ENCODE data around the gene NUDT5.
"Not testable (repeated sequence)": the region's sequence is repeated elsewhere in the genome, so short reads cannot be mapped to it uniquely, and the experiment has no call there.

The NUDT5 gene

GRCh38 chr10:12202226-12202625 is 6.5 kb upstream of the NUDT5 start:
- DNase-seq, result no peak

DNA sequence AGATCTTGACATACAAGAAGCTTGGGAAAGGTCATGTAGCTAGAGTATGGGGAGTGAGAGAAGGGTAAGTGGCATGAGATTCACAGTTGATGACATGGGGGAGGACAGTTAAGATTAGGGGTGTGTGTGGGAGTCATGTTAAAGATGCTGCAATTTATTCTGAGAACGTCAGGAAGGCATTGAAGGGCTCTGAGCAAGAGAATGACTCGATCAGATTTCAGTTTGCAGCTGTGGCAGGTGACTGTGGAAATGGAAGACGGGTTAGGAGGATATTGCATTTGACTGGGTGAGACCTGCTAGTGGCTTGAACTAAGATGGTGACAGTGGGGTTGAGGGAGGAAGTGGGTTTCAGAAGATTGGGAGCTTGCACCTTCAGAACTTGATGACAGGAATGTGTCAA is 5.9 kb upstream of the NUDT5 start:
- DNase-seq, result no peak

DNA sequence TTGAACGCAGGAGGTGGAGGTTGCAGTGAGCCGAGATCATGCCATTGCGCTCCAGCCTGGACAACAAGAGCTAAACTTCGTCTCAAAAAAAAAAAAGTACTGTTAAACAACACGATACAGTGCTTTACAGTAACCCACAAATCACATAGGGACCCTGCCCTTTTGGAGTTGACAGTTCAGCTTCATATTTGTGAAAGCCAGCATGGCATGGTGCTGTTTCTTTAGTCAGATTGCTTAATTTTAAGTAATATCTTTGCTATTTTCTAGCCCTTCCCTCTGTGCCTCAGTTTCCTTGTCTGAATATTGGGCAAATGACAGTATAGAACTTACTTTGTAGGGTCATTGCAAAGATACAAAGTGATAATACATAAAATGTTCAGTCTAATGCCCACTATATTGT is 5.2 kb upstream of the NUDT5 start:
- no peak for DNase-seq

- DNase-seq, result no peak
These were observed 2.5 kb upstream of the NUDT5 start for GRCh38 chr10:12198156-12198555.

- no peak for DNase-seq
These were observed 980 bp upstream of the NUDT5 start for GRCh38 chr10:12196531-12197211.

- DNase-seq, result no peak
These were observed 449 bp downstream of the NUDT5 start for GRCh38 chr10:12195281-12195602.

GRCh38 chr10:12194752-12195271 is 879 bp downstream of the NUDT5 start:
- DNase-seq, result no peak

DNA sequence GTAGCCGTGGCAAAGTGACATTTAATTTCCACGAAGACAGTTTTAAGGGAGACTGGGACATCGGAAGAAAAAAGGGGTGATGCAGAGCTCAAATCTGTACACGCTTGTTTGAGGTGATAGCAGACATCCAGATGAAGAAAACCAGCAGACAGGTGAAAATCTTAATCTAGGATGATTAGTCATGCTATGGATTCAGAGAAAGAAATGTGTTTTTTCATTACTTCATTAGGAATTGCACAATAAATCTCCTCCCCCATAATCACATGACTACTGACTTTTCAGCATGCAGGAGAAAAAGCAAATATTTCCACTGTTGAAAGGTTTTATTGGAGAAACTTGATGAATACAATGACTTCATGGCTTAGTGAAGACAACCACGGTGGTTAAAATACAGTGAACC is 2.5 kb downstream of the NUDT5 start:
- no peak for DNase-seq

DNA sequence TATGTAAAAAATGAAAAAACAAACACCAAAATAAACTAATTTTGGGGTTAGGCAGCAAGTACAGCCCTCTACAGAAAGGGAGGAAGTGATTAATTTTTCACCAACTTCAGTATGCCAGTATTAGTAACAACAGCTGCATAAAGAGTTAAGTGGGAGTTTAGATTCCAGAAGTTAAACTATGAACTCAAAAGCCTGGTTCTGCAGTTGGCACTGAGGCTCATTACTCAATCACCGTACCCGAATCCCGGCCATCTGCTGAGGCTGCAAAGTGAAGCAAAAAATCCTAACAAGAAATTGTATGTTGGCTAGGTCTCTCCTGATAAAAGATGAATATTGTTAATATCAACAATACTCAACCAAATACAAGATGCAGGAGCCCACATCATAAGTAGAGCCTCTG is 4.0 kb downstream of the NUDT5 start:
- DNase-seq, result no peak

GRCh38 chr10:12189426-12189825 is 6.3 kb downstream of the NUDT5 start:
- DNase-seq, result no peak

- DNase-seq, result no peak
These were observed 7.0 kb downstream of the NUDT5 start for GRCh38 chr10:12188656-12189055.

GRCh38 chr10:12187321-12187905 is 8.3 kb downstream of the NUDT5 start:
- no peak for DNase-seq

GRCh38 chr10:12186323-12186722 is 9.4 kb downstream of the NUDT5 start:
- no peak for DNase-seq

- DNase-seq, result no peak
These were observed 11.5 kb downstream of the NUDT5 start for GRCh38 chr10:12184165-12184564.

GRCh38 chr10:12181065-12181775 is 14.5 kb downstream of the NUDT5 start:
- DNase-seq, result no peak

- DNase-seq, result no peak
These were observed 15.3 kb downstream of the NUDT5 start for GRCh38 chr10:12180221-12180974.

DNA sequence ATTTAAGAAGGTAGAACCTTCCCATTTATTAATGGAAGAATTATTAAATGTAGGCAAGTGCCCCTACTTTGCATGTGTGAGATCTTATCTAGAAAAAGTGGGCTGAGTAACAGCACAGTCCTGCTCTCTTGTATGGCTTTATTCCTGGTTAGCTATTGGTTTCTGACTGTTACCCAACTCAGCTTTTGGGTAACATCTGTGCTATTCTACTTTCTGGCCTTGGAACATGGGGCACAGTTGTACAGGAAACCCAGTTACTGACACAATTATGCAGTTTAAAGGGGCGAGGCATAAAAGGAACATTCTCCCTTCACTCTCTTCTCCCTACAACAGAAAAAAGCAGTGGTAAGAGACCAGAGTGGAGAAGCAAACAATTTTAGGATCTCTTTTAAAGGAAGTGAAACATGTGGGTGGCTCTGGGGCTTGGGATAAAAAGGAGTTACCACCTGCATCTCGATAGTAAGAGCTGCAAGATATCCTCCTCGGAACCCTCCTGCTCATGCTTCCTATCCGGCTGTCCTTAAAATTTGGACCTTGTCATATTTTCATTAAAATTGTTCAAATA is 16.0 kb downstream of the NUDT5 start:
- no peak for DNase-seq

GRCh38 chr10:12177642-12178041 is 18.0 kb downstream of the NUDT5 start:
- DNase-seq, result no peak

DNA sequence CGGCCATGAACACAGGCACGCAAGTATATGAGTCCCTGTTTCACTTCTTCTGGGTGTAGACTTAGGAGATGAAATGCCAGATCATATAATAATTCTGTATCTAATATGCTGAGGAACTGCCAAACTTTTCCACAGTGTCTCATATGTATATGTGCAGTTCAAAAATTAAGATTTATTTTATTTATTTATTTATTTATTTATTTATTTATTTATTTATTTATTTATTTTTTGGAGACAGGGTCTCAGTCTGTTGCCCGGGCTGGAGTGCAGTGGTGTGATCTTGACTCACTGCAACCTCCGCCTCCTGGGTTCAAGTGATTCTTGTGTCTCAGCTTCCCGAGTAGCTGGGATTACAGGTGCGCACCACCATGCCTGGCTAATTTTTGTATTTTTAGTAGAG is 24.2 kb downstream of the NUDT5 start:
- DNase-seq, result not testable (repeated sequence)

DNA sequence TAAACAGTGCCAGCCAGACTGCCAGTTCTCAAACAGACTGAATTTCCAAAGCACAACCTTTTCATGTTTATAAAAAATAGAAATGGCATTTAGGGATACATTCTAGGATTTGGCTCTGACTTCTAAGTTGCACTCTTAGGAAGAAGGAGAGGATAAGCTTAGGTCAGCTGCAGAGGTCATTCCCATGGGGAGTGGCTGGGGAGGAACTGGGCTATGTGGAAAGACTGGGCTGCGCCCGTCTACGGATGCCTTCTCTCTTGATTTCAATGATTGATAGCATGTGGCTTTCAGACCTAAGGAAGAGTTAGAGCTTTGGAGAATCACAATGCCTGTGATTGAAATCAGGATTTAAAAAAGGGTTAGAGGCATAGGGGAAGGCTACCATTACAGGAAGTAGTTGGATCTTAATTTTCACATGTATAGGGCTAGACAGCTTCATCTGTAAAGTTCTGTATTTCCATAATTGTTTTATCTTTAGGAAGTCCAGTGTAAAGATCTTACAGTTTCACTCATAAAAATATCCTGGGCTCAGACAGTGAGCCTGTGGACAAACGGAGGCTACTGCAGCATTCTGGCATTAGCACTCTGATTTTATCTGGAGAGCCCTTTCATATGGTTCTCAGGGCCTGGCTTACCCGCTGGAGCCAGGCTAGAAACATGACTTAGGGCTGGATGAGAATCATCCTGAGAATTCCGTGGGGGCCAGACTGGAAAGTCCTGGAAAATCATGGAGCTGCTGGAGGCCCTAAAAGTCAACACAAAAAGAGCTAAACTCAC is 29.5 kb downstream of the NUDT5 start:
- no peak for DNase-seq

- no peak for DNase-seq
These were observed 30.7 kb downstream of the NUDT5 start for GRCh38 chr10:12165036-12165435.

GRCh38 chr10:12164085-12164484 is 31.6 kb downstream of the NUDT5 start:
- DNase-seq, result no peak
